TTC549 (cell line): Measurements from ENCODE around the gene HNRNPUL1.

Source experiments
- FAIRE-seq: peaks from 2 replicates; lab custom pipeline; 2012; peaks lifted over from hg19 to GRCh38; lab: Jason Lieb, UNC

Gene HNRNPUL1

DNA sequence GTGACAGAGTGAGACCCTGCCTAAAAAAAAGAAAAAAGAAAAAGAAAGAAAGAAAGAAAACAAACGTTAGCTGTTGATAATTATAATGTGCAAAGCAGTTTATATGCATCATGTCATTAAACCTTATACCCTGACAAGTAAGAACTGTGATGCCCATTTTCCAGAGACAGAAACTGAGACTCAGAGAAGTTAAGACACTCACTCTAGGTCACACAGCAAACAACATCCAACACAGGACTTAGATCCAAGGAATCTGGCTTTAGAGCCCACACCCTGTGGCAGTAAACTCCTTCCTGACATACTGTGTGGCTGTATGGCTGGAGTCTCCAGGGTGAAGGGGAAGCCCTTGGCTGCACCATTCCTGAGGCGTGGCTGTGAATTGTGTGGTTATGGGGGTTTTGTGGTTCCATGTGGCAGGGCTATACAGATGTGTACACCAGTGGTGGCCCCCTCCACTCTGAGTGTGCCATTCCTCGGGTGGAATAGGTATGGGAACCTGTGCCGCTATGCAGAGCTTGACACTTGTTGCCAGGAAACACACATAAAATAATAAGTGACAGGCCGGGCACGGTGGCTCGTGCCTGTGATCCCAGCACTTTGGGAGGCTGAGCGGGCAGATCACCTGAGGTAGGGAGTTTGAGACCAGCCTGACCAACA, 29.5 kb upstream of the HNRNPUL1 start:
- no peak for FAIRE-seq

GRCh38 chr19:41235480-41235879, 28.7 kb upstream of the HNRNPUL1 start:
- FAIRE-seq: no peak

DNA sequence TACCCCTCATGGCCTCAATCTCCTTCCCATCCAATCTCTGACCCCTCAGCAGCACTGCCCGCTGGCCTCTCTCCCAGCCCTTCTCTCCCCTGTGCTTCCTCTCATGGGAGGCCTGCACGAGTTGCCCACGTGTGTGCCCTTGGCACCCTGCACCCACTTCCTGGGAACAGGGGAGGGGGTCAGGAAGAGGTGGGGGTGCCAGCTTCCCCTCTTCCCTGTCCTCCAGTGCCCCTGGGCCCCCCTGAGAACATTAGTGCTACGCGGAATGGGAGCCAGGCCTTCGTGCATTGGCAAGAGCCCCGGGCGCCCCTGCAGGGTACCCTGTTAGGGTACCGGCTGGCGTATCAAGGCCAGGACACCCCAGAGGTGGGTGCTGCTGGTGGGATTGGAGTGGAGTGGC, 25.9 kb upstream of the HNRNPUL1 start:
- no peak for FAIRE-seq

GRCh38 chr19:41239363-41239762, 24.8 kb upstream of the HNRNPUL1 start:
- FAIRE-seq: no peak

GRCh38 chr19:41239961-41240574, 24.1 kb upstream of the HNRNPUL1 start:
- no peak for FAIRE-seq

GRCh38 chr19:41241859-41242258, 22.3 kb upstream of the HNRNPUL1 start:
- no peak for FAIRE-seq

DNA sequence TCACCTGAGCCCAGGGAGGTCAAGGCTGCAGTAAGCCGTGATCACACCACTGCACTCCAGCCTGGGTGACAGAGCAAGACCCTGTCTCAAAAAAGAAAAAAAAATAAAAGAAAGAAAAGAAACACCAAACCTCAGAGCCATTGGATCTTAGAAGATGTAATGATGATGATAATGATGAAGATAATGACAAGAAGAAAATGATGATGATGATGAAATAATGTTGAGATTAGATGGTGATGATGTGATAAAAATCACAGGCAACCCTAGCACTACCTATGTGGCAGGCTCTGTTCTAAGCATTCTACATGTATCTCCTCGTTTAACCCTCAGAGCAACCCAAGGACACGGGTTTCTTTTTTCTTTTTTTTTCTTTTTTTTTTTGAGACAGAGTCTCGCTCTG, 20.1 kb upstream of the HNRNPUL1 start:
- FAIRE-seq: no peak

DNA sequence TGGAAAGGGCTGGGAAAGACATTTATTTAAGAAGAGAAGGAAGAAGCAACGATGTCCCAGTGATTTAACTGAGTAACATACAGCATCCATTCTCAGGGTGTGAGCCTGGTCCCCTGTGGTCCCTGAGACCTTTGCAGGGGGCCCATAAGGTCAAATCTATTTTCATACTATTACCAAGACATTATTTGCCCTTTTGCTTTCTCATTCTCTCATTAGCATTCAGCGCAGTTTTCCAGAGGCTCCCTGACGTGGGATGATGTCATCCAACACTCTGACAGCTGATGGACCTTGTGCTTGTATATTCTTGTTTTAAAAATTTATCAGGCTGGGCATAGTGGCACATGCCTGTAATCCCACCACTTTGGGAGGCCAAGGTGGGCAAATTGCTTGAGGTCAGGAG, 18.3 kb upstream of the HNRNPUL1 start:
- no peak for FAIRE-seq

- no peak for FAIRE-seq
Observed at GRCh38 chr19:41248895-41249294, 15.3 kb upstream of the HNRNPUL1 start.

- FAIRE-seq: no peak
Observed at GRCh38 chr19:41249707-41250423, 14.3 kb upstream of the HNRNPUL1 start.

DNA sequence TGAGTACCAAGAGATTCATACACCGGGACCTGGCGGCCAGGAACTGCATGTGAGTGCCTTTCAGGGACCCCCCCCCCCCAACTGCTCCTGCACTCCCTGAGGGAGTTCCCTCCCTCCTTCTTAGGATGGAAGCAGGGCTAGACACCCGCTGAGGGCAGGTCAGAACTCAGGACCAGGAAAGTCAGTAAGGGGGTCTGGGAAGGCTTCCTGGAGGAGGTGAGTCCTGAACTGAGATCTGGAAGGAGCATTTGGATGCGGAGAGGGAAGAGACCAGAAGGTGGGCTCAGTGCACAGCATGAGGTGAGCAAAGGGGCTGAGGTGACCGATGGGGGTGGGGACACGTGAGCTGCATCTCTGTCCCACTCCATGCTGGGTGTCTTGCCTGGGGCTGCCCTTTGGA, 10.5 kb upstream of the HNRNPUL1 start:
- no peak for FAIRE-seq

DNA sequence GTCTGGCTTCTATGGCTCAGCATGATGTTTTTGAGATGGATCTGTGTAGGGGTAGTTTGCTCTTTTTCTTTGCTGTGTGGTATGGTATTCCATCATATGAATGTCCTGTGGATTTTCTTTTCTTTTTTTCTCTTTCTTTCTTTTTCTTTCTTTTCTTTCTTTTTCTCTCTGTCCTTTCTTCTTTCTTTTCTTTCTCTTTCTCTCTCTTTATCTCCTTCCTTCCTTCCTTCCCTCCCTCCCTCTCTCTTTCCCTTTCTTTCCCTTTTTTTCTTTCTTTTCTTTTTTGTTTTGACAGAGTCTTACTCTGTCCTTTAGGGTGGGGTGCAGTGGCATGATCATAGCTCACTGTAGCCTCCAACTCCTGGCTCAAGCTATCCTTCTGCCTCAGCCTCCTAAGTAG, 9.0 kb upstream of the HNRNPUL1 start:
- no peak for FAIRE-seq

GRCh38 chr19:41261474-41262190, 2.5 kb upstream of the HNRNPUL1 start:
- FAIRE-seq: no peak

DNA sequence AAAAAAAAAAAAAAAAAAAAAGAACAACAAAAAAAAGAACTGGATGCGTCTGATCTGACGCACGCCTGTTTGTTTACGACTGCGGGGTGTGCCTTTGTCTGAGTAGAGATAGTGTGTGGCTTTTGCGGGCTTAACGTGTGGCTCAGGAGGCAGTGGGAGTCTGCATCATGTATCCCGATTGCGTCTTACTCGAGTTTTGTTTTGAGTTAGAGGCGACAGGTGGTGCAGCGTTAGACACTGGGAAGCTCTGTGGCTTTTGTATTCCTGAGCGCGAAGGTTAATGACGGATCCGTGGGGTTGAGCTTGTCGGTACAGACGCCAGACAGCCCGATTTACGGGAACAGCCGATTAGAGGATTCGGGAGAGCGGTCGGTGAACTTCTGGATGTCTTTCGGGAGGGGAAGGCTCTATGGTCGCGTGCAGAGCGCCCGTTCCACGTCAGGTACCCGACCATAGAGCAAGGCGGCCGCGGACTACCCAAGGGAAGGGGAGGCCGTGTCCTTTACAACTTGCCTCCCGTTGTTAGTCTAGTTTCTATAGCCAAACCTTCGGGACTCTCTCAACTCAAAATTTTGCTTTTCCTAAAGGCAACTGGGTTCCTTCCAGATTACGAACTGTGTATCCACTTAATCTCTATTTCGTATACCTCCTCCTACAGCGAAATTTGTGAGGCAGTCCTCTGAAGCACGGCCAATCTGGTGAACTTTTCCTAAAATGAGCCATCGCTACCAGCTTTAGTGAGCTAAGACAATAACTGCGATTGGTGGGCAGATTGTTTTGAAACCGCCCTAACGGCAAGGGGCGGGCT, 926 bp upstream of the HNRNPUL1 start:
- no peak for FAIRE-seq

DNA sequence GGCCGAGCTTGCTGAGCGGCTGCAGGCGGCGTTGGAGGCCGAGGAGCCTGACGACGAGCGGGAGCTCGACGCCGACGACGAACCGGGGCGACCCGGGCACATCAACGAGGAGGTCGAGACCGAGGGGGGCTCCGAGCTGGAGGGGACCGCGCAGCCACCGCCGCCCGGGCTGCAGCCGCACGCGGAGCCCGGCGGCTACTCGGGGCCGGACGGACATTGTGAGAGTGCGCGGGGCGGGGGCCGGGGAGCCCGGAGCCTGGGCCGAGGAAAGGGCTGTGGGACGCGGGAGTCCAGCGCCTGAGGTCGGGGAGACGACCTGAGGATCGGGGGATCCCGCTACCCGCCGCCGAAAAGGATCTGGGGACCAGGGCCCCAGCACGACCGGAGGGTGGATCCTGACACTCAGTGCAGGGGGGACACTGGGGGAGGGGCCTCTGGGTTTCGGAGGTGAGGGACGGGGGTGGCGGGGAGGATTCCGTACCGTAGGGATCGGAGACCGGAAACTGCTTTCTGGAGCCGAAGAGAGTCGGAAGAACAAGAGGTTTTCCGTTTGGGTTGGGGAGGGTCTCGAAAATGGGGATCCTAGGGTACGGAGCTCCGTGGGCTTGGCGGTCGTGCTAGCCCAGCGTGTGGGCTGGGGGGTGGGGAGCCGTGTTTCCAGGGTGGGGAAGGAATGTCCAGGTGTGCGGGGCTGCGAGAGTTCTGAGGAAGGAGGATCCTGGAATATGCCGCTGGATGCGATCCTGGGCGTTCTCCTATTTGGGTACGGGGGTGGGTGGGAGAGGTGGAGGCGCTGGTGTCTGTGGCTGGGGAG, 616 bp downstream of the HNRNPUL1 start:
- FAIRE-seq: no peak

DNA sequence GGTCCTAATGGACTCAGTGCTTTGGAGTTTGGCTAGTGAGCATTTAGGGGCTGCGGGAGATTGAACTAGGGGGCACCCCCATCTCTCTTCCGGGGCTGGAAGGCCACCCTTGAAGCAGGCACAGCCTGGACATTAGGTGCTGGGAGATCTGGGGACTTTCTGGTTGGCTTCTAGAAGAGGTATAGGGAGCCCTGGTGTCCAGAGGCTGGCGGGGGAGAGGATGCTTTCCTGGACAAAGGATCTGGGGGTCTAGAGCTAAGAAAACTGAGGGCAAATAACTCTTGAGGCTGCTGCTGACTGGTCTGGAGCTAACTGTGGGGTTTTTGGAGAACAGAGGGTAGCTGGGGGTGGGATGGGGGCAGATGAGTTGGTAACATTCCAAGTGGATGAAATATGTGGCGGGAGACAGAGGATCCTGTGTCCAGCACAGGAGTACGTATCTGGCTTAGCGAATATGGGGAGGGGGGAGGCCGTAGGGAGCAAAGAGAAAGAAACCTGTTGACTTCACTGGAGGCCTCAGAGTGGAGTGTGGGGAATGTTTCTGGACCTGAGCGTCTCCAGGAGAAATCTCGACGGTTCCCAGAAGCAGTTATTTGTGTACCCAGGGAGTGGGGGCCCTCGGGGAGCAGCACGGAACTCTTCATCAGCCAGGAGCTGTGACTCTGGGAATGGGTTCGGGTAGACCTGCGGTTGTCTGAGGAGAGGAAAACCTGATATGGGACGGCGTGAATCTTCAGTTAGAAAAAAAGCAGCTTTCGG, 1.4 kb downstream of the HNRNPUL1 start:
- FAIRE-seq: no peak

- FAIRE-seq: no peak
Observed at GRCh38 chr19:41269055-41269454, 4.9 kb downstream of the HNRNPUL1 start.

GRCh38 chr19:41269571-41269970, 5.4 kb downstream of the HNRNPUL1 start:
- no peak for FAIRE-seq

- FAIRE-seq: no peak
Observed at GRCh38 chr19:41273076-41273475, 8.9 kb downstream of the HNRNPUL1 start.

DNA sequence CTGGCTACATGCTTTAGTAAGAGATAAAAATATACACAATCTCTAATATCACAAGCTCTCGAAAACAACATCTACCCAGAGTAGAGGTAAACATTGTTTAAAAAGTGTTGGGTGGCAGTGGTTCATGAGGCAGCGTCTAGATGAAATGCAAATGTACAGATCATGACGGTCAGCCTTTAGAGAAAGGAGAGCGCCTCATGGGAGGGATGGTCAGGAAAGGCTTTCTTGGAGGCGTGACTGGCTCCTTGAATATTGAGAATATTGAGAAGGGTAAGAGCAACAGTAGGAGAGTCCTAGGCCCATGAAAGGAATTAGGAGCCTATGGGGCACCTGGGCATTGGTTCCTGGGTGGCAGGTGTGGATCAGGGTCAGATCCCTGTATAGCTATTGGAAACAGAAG, 10.6 kb downstream of the HNRNPUL1 start:
- FAIRE-seq: no peak

DNA sequence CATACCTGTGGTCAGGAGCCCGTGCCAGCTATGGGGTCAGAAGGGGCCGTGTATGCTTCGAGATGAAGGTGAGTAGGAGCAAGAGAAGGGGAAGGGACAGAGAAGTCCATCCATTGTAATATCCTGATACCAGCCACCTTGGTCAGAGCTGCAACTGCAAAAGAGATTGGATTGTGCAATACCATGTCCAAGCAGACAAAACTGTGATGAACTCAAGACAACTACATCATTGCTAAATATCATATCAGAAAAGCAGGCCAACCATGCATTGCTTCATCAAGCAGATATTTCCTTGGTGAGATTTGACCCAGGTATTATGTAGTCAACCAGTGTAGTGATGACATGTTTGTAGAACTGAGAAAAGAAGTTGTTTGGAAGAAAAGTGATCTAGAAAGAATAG, 12.1 kb downstream of the HNRNPUL1 start:
- no peak for FAIRE-seq
